T-cell (primary cell): Measurements from ENCODE around the gene PAFAH2. TPM values are rescaled to one million over a fixed set of nuclear protein-coding genes. Genes with fewer than 3 reads are reported as not detected.

Experiments
- ATAC-seq, 4 experiments: fragments of 200-7000 bp in 3 of 4; fragments of 150-1000 bp in 1 of 4; cut with Tn5 transposase; replicated peaks in 1 of 4; 1 replicate in 3 of 4; 2 replicates in 1 of 4; pipeline ENCODE4 v1.10.0; 2021; ENCODE audit warnings: moderate library complexity in 3 of 4, mild to moderate bottlenecking in 2 of 4, moderate number of reproducible peaks in 1 of 4
- CTCF ChIA-PET, 2 donors: fragments of 300-600 bp; sonication (Branson Sonifier 250); formaldehyde crosslinking; loops; one replicate each; lab custom pipeline; 2022; ENCODE audit warnings: antibody characterized with exemption in 2 of 2; lab: Charles Lee
- POLR2A ChIA-PET, 2 donors: fragments of 300-600 bp; sonication (Branson Sonifier 250); formaldehyde crosslinking; loops; one replicate each; lab custom pipeline; 2022; ENCODE audit warnings: antibody characterized with exemption in 2 of 2; lab: Charles Lee
- DNase-seq, 35 experiments: peaks; one replicate each; pipeline versions ENCODE4 v3.0.0 to v3.0.0-alpha.2; 2013 to 2023
- H3K27ac ChIP-seq: one replicate; pipeline ENCODE4 v1.5.1; 2013; ENCODE audit warnings: low read length
- H3K27me3 ChIP-seq, 2 experiments: replicated peaks in 1 of 2; 1 replicate in 1 of 2; 2 replicates in 1 of 2; pipeline versions ENCODE4 v1.6.1 to v1.7.0; 2013; ENCODE audit warnings: low read length in 1 of 2, mixed read lengths in 1 of 2; ENCODE audit not compliant: control insufficient read depth in 2 of 2, insufficient read depth in 2 of 2; ENCODE audit errors: extremely low read depth in 1 of 2
- H3K36me3 ChIP-seq, 2 donors: 1 replicate in 1 of 2; 2 replicates in 1 of 2; pipeline versions ENCODE4 v1.6.1 to v1.7.0; 2013; ENCODE audit warnings: low read length in 1 of 2; ENCODE audit not compliant: control insufficient read depth in 2 of 2, insufficient read depth in 1 of 2; ENCODE audit errors: extremely low read depth in 1 of 2
- H3K4me1 ChIP-seq, 2 experiments: 1 replicate in 1 of 2; 2 replicates in 1 of 2; pipeline versions ENCODE4 v1.6.1 to v1.7.0; 2013; ENCODE audit warnings: low read length in 2 of 2, mixed read lengths in 1 of 2; ENCODE audit not compliant: insufficient read depth in 2 of 2, control insufficient read depth in 1 of 2; ENCODE audit errors: extremely low read depth in 1 of 2
- H3K4me3 ChIP-seq, 2 donors: 1 replicate in 1 of 2; 2 replicates in 1 of 2; pipeline versions ENCODE4 v1.5.1 to v1.7.0; 2013; ENCODE audit warnings: mild to moderate bottlenecking in 2 of 2, low read length in 1 of 2, moderate library complexity in 1 of 2; ENCODE audit not compliant: control insufficient read depth in 1 of 2; ENCODE audit errors: extremely low read depth in 1 of 2
- H3K9me3 ChIP-seq: 2 replicates; pipeline ENCODE4 v1.7.0; 2013
- H3K27ac Mint-ChIP-seq, 2 donors: one replicate each; pipeline ENCODE4 v1.8.0; 2020 to 2021; ENCODE audit warnings: mild to moderate bottlenecking in 2 of 2, mixed read lengths in 2 of 2
- H3K27me3 Mint-ChIP-seq, 2 donors: one replicate each; pipeline ENCODE4 v1.8.0; 2021 to 2022; ENCODE audit warnings: mixed read lengths in 2 of 2
- H3K36me3 Mint-ChIP-seq: one replicate; pipeline ENCODE4 v1.8.0; 2021; ENCODE audit warnings: mixed read lengths
- H3K4me1 Mint-ChIP-seq, 3 donors: one replicate each; pipeline ENCODE4 v1.8.0; 2020 to 2022; ENCODE audit warnings: mixed read lengths in 3 of 3, mild to moderate bottlenecking in 1 of 3
- H3K4me3 Mint-ChIP-seq, 3 donors: one replicate each; pipeline ENCODE4 v1.8.0; 2020 to 2022; ENCODE audit warnings: mild to moderate bottlenecking in 3 of 3, mixed read lengths in 3 of 3, moderate library complexity in 3 of 3
- H3K9me3 Mint-ChIP-seq, 3 donors: one replicate each; pipeline ENCODE4 v1.8.0; 2020 to 2022; ENCODE audit warnings: mixed read lengths in 3 of 3
- WGBS: methylation state at CpG from one replicate; pipeline ENCODE4 v1.1.5; 2013; ENCODE audit warnings: missing lambda C conversion rate; ENCODE audit not compliant: insufficient coverage; 5-methylcytosine and 5-hydroxymethylcytosine counted together
- total RNA-seq, 35 experiments: library from RNA in 6 of 35; stranded (reverse) in 6 of 35; fragments of 120-200 nt in 1 of 35; gene quantifications; one replicate each; pipeline versions ENCODE4 v1.2.1 to v1.2.4 and lab custom pipeline; 2013 to 2026

Gene PAFAH2
- total RNA-seq, 5 donors from 2014 or later (not counting 1 experiment from before 2014, with no cell fraction given) = 10.2 to 30.2 (median 17.3) TPM

DNA sequence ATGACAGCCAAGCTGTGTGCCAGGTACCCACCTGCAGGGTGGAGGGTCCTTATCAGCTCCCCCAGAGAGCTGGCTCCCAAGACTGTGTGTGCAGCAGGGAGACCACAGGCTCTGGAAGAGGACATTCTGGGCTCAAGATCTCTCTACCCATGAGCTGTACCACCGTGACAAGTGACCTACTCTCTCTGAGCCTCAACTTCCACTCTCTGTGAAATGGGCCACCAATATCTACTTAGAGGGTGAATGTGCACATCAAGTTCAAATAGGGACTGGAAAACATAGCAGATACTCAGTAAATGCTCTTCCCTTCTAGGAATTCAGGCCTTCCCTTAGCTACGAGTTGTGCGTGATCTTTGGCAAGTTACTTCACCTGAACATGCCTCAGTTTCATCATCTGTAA lies 46.6 kb upstream of the PAFAH2 start:
- Mint-ChIP-seq H3K9me3 (no peaks in the 10 kb centered on the region), H3K27ac (no peak overlapping the region), H3K4me3 (peak overlapping the region in 1 of 3 donors; percentile 61), H3K27me3 (peaks cover 29 to 59% of the 10 kb centered on the region in 2 donors), H3K36me3 (no peaks in the 10 kb centered on the region), H3K4me1 (peaks cover 4 to 9% (median 6%) of the 10 kb centered on the region in 3 donors)
- CTCF ChIA-PET = no interaction called here
- no peak for ATAC-seq
- Histone ChIP-seq H3K4me1 (peaks cover 0 to 9% of the 10 kb centered on the region in 2 experiments), H3K9me3 (no peaks in the 10 kb centered on the region), H3K27me3 (peaks cover 8 to 76% of the 10 kb centered on the region in 2 experiments), H3K27ac (no peak overlapping the region), H3K36me3 (no peaks in the 10 kb centered on the region), H3K4me3 (no peak overlapping the region)
- POLR2A ChIA-PET = no interaction called here
- no peak for DNase-seq
- WGBS = 80% methylated on average over 1 of the region's 3 CpGs

DNA sequence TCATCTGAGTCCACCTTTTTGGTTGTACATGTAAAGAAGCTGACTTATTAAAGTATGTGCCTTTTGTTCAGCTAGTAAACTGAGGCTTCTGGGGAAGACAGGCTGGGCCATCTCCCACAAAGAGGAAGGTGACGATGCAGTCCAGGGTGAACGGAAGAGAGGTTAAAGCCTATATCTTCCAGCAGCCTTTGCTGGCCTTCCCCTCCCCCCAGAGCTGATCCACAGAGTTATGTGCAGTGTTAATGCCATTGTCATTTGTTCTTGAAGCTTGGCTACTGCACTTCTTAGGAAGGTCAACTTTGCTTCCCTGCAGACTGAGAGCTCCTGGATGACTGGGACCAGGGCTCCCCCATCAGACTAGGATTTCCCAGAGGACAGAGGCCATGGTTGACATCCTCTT lies 45.9 kb upstream of the PAFAH2 start:
- ChIA-PET POLR2A (interaction anchor here in 1 of 2 donors (0.6 kb wide), 1 partner anchor 99 kb away, joined by 3 read pairs; no protein-coding TSS in a partner anchor), CTCF (interaction anchor here in 1 of 2 donors (0.6 kb wide), 1 partner anchor 201 kb away, joined by 3 read pairs; no protein-coding TSS in a partner anchor)
- Histone ChIP-seq H3K27me3 (peaks cover 8 to 81% of the 10 kb centered on the region in 2 experiments), H3K36me3 (no peaks in the 10 kb centered on the region), H3K4me3 (no peak overlapping the region), H3K9me3 (no peaks in the 10 kb centered on the region), H3K4me1 (peaks cover 0 to 9% of the 10 kb centered on the region in 2 experiments), H3K27ac (no peak overlapping the region)
- no CpG with 5 or more reads among the region's 2 CpGs for WGBS
- no peak for DNase-seq
- H3K27me3 Mint-ChIP-seq = peaks cover 26 to 52% of the 10 kb centered on the region in 2 donors
- H3K27ac Mint-ChIP-seq = no peak overlapping the region
- no peaks in the 10 kb centered on the region for H3K9me3 Mint-ChIP-seq
- peaks cover 4 to 9% (median 6%) of the 10 kb centered on the region in 3 donors for H3K4me1 Mint-ChIP-seq
- no peaks in the 10 kb centered on the region for H3K36me3 Mint-ChIP-seq
- ATAC-seq = no peak
- H3K4me3 Mint-ChIP-seq = no peak overlapping the region

DNA sequence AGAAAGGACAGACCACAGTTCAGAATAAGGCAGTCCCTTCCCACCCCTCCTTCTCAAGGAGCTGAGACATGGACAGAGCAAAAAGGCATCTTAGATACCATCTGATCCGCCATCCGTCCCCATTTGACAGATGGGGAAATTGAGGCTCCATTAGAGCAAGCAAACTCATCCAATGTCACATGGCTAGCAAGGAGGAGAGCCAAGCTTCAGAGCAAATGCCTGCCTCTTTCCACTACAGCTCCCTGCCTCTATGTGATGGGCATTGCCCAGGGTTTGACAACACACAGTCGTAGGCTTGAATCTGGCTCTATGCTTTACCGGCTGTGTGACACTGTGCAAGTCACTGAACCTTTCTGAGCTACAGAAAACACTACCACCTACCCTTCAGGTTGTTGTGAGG lies 44.1 kb upstream of the PAFAH2 start:
- no peak overlapping the region for H3K4me3 ChIP-seq
- H3K27me3 Mint-ChIP-seq = peaks cover 16 to 35% of the 10 kb centered on the region in 2 donors
- no peak overlapping the region for H3K4me3 Mint-ChIP-seq
- no peaks in the 10 kb centered on the region for H3K9me3 Mint-ChIP-seq
- H3K36me3 ChIP-seq = no peaks in the 10 kb centered on the region
- no peak overlapping the region for H3K27ac Mint-ChIP-seq
- H3K9me3 ChIP-seq = no peaks in the 10 kb centered on the region
- ATAC-seq = no peak
- H3K27ac ChIP-seq = no peak overlapping the region
- peaks cover 0 to 9% of the 10 kb centered on the region in 2 experiments for H3K4me1 ChIP-seq
- peaks cover 4 to 71% of the 10 kb centered on the region in 2 experiments for H3K27me3 ChIP-seq
- peaks cover 4 to 9% (median 6%) of the 10 kb centered on the region in 3 donors for H3K4me1 Mint-ChIP-seq
- ChIA-PET CTCF (no interaction called here), POLR2A (no interaction called here)
- no peak for DNase-seq
- no peaks in the 10 kb centered on the region for H3K36me3 Mint-ChIP-seq
- 85% methylated on average over 3 of the region's 4 CpGs for WGBS

DNA sequence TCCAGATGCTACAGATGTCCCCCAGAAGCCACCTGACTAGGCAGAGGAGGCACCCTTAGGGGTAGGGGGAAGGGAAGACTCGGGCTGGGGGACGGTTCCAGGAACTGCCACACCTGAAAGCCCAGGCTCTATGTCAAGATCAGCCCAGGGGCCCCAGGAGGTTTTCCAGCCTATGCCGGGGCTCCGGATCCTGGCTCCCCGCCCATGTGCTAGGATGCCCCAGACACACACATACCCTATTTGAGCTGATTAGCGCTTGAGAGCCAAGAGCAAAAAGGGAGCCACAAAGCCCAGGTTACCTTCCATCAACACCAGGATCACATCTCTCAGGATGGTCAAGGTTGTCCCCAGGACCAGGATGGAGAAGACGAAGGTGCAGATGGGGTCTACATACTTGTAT lies 43.5 kb upstream of the PAFAH2 start:
- Histone ChIP-seq H3K27ac (no peak overlapping the region), H3K4me1 (peaks cover 0 to 9% of the 10 kb centered on the region in 2 experiments), H3K9me3 (no peaks in the 10 kb centered on the region), H3K36me3 (no peaks in the 10 kb centered on the region), H3K27me3 (peaks cover 4 to 71% of the 10 kb centered on the region in 2 experiments), H3K4me3 (no peak overlapping the region)
- Mint-ChIP-seq H3K27ac (no peak overlapping the region), H3K27me3 (peaks cover 16 to 29% of the 10 kb centered on the region in 2 donors), H3K9me3 (no peaks in the 10 kb centered on the region), H3K4me1 (peaks cover 4 to 9% (median 6%) of the 10 kb centered on the region in 3 donors), H3K36me3 (no peaks in the 10 kb centered on the region), H3K4me3 (no peak overlapping the region)
- DNase-seq (no peak), ATAC-seq (no peak)
- ChIA-PET POLR2A (interaction anchor here in 1 of 2 donors (0.6 kb wide), 1 partner anchor 579 kb away, joined by 3 read pairs; no protein-coding TSS in a partner anchor), CTCF (no interaction called here)
- WGBS = 75% methylated on average over 5 of the region's 7 CpGs

DNA sequence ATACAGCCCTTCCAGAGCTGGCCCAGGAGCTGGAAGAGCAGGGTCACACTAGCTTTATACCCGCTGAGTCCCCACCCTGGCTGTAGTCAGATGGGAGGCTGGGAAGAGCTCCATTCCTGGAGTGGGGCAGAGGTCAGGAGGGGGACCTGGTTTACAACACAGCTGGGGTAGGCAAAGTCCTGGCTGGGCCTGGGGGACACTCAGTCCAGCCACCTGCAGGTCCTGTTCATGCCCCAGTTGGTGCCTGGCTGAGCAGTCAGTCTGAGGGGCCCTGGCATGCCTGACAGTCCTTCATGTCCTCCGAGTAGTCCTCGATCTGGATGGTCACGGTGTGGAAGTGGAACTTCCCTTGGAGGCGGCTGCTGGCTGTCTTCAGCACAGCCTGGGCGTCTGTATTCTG lies 41.0 kb upstream of the PAFAH2 start:
- ATAC-seq (no peak), DNase-seq (no peak)
- no peak overlapping the region for H3K27ac ChIP-seq
- Mint-ChIP-seq H3K4me3 (no peak overlapping the region), H3K36me3 (no peaks in the 10 kb centered on the region), H3K9me3 (no peaks in the 10 kb centered on the region), H3K4me1 (peaks cover 10 to 16% (median 10%) of the 10 kb centered on the region in 3 donors), H3K27me3 (peaks cover 2 to 13% of the 10 kb centered on the region in 2 donors), H3K27ac (no peak overlapping the region)
- WGBS = 72% methylated on average over 6 of the region's 6 CpGs
- peaks cover 0 to 17% of the 10 kb centered on the region in 2 experiments for H3K4me1 ChIP-seq
- ChIA-PET POLR2A (no interaction called here), CTCF (interaction anchor here in 1 of 2 donors (0.6 kb wide), 1 partner anchor 297 kb away, joined by 3 read pairs; no protein-coding TSS in a partner anchor)
- no peaks in the 10 kb centered on the region for H3K9me3 ChIP-seq
- H3K36me3 ChIP-seq = no peaks in the 10 kb centered on the region
- peaks cover 0 to 67% of the 10 kb centered on the region in 2 experiments for H3K27me3 ChIP-seq
- H3K4me3 ChIP-seq = no peak overlapping the region

DNA sequence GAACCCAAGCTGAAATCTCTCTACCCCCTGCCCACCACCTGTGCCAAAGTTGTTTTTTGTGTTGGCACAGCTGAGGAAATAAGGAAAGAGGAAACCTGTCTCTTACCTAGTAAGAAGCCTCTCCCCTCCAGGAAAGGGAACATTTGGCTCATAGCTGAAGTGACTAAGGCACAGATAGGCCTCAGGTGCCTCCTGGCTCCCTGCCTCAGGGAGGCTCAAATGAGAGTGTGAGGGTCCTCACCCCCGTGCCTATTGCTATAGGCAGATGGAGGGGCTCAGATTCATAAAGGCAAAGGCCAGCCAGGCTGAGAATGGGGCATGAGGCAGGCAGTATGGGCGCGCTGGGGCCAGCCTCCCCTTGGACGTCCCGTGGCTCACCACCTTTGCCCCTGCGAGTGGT lies 40.6 kb upstream of the PAFAH2 start:
- H3K36me3 ChIP-seq = no peaks in the 10 kb centered on the region
- H3K27ac Mint-ChIP-seq = no peak overlapping the region
- H3K36me3 Mint-ChIP-seq = no peaks in the 10 kb centered on the region
- H3K9me3 ChIP-seq = no peaks in the 10 kb centered on the region
- H3K4me1 Mint-ChIP-seq = peaks cover 10 to 16% (median 10%) of the 10 kb centered on the region in 3 donors
- H3K27me3 Mint-ChIP-seq = peaks cover 0 to 9% of the 10 kb centered on the region in 2 donors
- H3K4me3 ChIP-seq = no peak overlapping the region
- CTCF ChIA-PET = no interaction called here
- peaks cover 0 to 17% of the 10 kb centered on the region in 2 experiments for H3K4me1 ChIP-seq
- H3K4me3 Mint-ChIP-seq = no peak overlapping the region
- 82% methylated on average over 6 of the region's 6 CpGs for WGBS
- POLR2A ChIA-PET = no interaction called here
- H3K27me3 ChIP-seq = peaks cover 0 to 67% of the 10 kb centered on the region in 2 experiments
- ATAC-seq = no peak
- no peak overlapping the region for H3K27ac ChIP-seq
- DNase-seq = no peak
- H3K9me3 Mint-ChIP-seq = no peaks in the 10 kb centered on the region
